ENCODE results near the gene MPI. TPM values are rescaled to one million over a fixed set of nuclear protein-coding genes. Genes with fewer than 3 reads are reported as not detected.

MPI gene
- total RNA-seq, 6 experiments from 2014 or later, result 23.5 to 69.7 (median 40.8) TPM

DNA sequence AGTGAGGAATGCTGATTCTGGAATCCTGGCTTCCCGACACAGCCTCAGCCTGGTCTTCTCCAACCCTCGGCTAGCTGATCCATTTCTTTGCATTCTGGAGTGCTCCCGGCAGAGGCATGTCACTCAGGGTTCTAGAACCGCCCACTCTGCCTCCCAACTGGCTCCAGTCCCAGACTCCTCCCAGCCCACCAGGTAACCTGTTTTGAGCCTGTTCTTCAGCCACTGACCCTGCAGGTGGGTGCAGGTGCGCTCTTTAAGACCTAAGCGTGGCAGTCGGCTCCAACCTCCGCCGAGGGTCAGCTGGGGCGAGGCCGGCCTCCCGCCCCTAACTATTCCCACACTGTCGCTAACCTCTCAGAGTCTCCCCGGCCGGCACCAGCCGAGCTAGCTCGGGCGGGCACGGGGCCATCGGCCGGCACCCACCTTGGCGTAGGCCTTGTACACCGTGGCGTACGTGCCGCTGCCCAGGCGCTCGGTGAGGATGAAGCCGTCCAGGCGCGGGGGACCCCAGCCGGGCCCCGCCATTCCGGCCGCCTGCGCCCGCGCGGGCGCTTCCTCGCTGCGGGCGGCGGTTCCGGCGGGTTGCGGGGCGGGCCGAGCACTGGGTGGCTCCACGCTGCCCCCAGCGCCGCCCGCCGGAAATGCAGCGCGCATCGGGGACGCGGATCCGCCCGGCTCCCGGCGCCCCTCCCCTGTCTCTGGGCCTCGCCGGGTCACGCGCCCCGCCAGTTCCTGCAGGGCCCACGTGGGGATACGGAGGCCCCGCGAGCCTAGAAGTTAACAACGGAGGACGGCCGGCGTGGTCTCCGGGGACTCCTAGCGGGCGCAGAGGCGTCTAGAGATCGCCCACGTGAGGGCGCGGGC, 47.0 kb upstream of the MPI start, which contains the start of gene ULK3:
ULK3 (minus strand) TSS at position 576 of the 864 bp plus-strand sequence; CDS start at position 525, 51 bp downstream.
- Histone ChIP-seq H3K4me3 (peak within 1 kb of the TSS; percentile 90 to 100 (median 95)), H3K27ac (peak within 1 kb of the TSS; percentile 65 to 82 (median 70)), H3K36me3 (peaks cover 0 to 14% (median 0%) of the 10 kb centered on the region in 4 donors), H3K27me3 (no peaks in the 10 kb centered on the region), H3K4me1 (peaks cover 0 to 21% (median 6%) of the 10 kb centered on the region in 4 donors), H3K9me3 (no peaks in the 10 kb centered on the region)
- DNase-seq, result peak; percentile 90 to 93 (median 92)
- WGBS (ENCODE audit: insufficient coverage, low coverage, low lambda C conversion rate, missing lambda C conversion rate), result 1% methylated on average over 18 of the region's 84 CpGs
- TF ChIP-seq POLR2A (IDR thresholded peaks at IDR 0.05), result peak; percentile 76
- TF ChIP-seq, protein P1, sequence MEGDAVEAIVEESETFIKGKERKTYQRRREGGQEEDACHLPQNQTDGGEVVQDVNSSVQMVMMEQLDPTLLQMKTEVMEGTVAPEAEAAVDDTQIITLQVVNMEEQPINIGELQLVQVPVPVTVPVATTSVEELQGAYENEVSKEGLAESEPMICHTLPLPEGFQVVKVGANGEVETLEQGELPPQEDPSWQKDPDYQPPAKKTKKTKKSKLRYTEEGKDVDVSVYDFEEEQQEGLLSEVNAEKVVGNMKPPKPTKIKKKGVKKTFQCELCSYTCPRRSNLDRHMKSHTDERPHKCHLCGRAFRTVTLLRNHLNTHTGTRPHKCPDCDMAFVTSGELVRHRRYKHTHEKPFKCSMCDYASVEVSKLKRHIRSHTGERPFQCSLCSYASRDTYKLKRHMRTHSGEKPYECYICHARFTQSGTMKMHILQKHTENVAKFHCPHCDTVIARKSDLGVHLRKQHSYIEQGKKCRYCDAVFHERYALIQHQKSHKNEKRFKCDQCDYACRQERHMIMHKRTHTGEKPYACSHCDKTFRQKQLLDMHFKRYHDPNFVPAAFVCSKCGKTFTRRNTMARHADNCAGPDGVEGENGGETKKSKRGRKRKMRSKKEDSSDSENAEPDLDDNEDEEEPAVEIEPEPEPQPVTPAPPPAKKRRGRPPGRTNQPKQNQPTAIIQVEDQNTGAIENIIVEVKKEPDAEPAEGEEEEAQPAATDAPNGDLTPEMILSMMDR (IDR thresholded peaks at IDR 0.05), result peak; percentile 64 to 92 (median 80)
- intact Hi-C loops (cut with DNase I), result no loop called here
- peak; percentile 90 to 97 (median 92) for ATAC-seq

DNA sequence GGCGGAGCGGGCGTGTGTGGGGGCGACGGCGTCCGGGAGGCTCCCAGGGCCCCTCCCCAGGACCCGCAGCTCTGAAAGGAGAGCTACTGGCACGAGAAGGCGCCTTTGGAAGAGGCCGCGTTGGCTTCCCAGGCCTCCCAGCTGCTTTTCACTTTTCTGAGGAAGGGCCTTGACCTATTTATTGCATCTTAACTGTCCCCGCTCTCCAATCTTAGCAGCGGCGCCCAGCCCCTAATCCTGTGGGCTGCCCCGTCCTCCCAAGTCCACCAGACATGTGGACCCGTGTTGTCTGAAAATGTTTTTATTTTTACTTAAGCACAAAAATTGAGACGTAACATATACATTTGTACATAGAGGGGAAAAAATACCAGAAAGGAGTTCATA, 46.4 kb upstream of the MPI start:
- TF ChIP-seq, protein P1 (IDR thresholded peaks at IDR 0.05), result no peak
- TF ChIP-seq POLR2A (IDR thresholded peaks at IDR 0.05), result no peak
- peak overlapping the region; percentile 45 to 68 (median 65) for H3K27ac ChIP-seq
- DNase-seq, result no peak
- ATAC-seq, result no peak
- H3K4me1 ChIP-seq, result peaks cover 0 to 23% (median 7%) of the 10 kb centered on the region in 4 donors
- intact Hi-C loops (cut with DNase I), result no loop called here
- H3K27me3 ChIP-seq, result no peaks in the 10 kb centered on the region
- H3K4me3 ChIP-seq, result peak overlapping the region; percentile 90 to 100 (median 95)
- 21% methylated on average over 16 of the region's 18 CpGs for WGBS (ENCODE audit: insufficient coverage, low coverage, low lambda C conversion rate, missing lambda C conversion rate)
- H3K36me3 ChIP-seq, result peaks cover 0 to 17% (median 1%) of the 10 kb centered on the region in 4 donors
- H3K9me3 ChIP-seq, result no peaks in the 10 kb centered on the region

DNA sequence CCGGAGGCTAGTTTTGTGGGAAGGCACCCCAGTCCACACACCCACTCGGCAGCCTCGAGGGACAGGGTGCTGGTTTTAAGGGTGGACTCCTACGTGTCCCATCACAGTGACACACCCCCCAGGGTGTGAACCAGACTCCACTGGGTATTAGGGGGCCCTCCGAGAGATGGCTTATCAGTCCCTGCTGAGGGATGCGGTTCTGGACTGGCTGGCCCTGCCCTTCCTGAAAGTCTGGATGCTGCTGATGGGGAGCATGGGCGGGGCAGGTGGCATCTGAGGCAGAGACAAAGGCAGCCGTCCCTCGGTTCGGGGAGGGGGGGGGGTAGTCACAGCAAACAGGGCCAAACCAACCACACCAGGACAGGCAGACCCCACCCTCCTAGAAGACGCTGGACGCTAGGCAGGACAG, 45.9 kb upstream of the MPI start:
- H3K27ac ChIP-seq, result no peak overlapping the region
- no peak for DNase-seq

DNA sequence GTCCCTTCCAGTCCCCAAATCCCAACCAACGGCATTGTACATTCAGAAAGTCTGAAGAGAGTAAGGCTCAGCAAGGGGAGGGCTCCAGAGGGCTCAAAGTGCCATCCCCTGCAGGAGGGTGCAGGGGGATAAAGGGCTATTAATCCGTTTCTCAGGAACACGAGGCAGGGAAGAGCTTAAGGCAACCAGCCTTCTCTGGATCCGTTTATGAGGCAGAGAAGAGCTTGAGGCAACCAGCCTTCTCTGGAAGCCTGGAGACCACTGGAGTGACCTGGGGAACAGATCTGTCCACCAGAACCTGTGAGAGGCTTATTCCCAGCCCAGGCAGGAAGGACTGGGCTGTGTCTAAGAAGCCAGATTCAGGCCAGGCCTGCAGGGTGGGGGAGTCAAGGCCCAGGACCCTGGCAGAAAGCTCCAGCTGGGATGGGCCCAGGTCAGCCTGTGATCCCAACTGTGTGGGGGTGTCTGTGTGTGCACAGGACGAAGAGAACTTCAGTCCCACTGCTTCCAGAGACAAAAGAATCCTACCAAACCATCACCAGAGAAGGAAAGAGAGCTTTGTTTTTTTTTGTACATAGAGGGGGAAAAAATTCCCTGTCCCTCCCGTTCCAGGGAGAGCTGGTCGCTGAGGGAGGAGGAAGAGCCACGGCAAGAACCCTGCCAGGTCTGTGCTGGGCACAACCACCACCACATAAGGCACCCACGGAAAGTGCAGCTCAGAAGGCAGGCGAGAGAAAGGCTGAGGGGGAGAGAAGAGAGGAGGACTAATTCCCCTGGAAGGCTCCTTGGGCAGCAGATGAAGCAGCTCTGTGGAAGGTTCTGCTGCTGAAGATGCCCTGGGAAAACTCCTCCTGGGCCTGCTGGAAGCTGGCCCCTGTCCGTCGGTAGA, 45.3 kb upstream of the MPI start:
- WGBS (ENCODE audit: insufficient coverage, low coverage, low lambda C conversion rate, missing lambda C conversion rate), result 65% methylated on average over 5 of the region's 12 CpGs
- ATAC-seq, result no peak
- H3K36me3 ChIP-seq, result peaks cover 0 to 24% (median 4%) of the 10 kb centered on the region in 4 donors
- TF ChIP-seq POLR2A (IDR thresholded peaks at IDR 0.05), result no peak
- TF ChIP-seq, protein P1 (IDR thresholded peaks at IDR 0.05), result no peak
- H3K9me3 ChIP-seq, result no peaks in the 10 kb centered on the region
- no peak for DNase-seq
- H3K27ac ChIP-seq, result no peak overlapping the region
- peaks cover 0 to 23% (median 7%) of the 10 kb centered on the region in 4 donors for H3K4me1 ChIP-seq
- H3K27me3 ChIP-seq, result no peaks in the 10 kb centered on the region
- H3K4me3 ChIP-seq, result no peak overlapping the region
- intact Hi-C loops (cut with DNase I), result no loop called here

More for the DNA sequence above, 45.9 kb upstream of the MPI start:
- H3K4me1 ChIP-seq, result peaks cover 0 to 23% (median 7%) of the 10 kb centered on the region in 4 donors
- H3K36me3 ChIP-seq, result peaks cover 0 to 21% (median 4%) of the 10 kb centered on the region in 4 donors
- TF ChIP-seq POLR2A (IDR thresholded peaks at IDR 0.05), result no peak
- TF ChIP-seq, protein P1 (IDR thresholded peaks at IDR 0.05), result no peak
- no peak for ATAC-seq
- no peaks in the 10 kb centered on the region for H3K9me3 ChIP-seq
- 73% methylated on average over 2 of the region's 12 CpGs for WGBS (ENCODE audit: insufficient coverage, low coverage, low lambda C conversion rate, missing lambda C conversion rate)
- intact Hi-C loops (cut with DNase I), result no loop called here
- H3K4me3 ChIP-seq, result no peak overlapping the region
- no peaks in the 10 kb centered on the region for H3K27me3 ChIP-seq

Data from right lobe of liver (tissue), 6 donors.